Measurements from ENCODE around the gene STPG2.

DNA sequence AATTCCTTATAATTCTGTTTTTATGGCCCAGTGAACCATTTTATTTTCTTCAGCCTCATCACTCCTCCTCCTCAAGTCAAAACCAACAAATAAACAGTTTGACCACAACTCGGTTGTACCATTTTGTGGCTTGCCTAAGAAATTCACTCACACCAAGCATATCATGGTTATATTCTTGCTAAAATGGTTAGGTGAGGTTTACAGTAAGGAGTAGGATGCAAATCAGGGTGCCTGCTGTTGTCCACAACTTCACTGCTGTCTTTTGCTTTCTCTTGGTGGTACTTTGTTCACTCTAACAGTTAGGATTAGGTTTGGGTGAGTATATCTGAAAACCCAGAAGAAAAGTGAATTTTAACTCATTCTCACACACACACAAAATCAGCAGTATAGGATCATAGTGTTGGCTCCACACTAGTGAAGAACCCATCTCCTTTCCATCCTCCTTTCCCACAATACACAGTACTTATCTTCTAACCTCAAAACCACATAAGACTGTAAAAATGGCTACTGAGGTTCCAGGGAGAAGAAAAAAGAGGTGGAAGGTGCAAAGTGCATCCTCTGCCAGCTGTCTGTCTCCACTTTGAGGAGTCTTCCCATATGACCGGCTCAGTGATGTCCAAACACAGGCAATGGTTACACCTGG is 368.8 kb downstream of the STPG2 start:
- TF ChIP-seq, protein P1, sequence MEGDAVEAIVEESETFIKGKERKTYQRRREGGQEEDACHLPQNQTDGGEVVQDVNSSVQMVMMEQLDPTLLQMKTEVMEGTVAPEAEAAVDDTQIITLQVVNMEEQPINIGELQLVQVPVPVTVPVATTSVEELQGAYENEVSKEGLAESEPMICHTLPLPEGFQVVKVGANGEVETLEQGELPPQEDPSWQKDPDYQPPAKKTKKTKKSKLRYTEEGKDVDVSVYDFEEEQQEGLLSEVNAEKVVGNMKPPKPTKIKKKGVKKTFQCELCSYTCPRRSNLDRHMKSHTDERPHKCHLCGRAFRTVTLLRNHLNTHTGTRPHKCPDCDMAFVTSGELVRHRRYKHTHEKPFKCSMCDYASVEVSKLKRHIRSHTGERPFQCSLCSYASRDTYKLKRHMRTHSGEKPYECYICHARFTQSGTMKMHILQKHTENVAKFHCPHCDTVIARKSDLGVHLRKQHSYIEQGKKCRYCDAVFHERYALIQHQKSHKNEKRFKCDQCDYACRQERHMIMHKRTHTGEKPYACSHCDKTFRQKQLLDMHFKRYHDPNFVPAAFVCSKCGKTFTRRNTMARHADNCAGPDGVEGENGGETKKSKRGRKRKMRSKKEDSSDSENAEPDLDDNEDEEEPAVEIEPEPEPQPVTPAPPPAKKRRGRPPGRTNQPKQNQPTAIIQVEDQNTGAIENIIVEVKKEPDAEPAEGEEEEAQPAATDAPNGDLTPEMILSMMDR (conservative IDR thresholded peaks at IDR 0.05; ENCODE audit: low read length): no peak
- no peak for TF ChIP-seq EZH2phosphoT487 (IDR thresholded peaks at IDR 0.05; ENCODE audit: borderline replicate concordance, low read depth, low read length)
